ENCODE measurements around the gene CDC40.
"Not testable (repeated sequence)": the region's sequence is repeated elsewhere in the genome, so short reads cannot be mapped to it uniquely, and the experiment has no call there.

The CDC40 gene

DNA sequence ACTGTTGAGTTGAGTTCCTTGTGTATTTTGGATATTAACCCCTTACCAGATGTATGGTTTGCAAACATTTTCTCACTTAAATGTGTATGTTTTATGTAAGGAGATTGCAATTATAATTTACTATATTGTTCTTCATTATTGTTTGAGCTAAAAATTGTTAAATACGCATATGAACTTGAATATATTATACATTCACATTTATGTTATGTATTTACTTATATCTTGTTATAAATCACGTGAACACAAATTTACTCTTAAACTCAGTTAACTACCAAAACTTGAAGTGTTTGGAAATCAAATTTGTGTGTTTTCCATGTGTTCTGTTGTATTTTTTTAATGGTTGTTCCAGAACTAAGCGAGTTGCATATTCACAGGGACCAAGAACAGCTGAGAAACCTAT, 18.3 kb downstream of the CDC40 start:
- in situ Hi-C loops (cut with MboI; ENCODE audit: low sequenced_read_pairs) = no loop called here

DNA sequence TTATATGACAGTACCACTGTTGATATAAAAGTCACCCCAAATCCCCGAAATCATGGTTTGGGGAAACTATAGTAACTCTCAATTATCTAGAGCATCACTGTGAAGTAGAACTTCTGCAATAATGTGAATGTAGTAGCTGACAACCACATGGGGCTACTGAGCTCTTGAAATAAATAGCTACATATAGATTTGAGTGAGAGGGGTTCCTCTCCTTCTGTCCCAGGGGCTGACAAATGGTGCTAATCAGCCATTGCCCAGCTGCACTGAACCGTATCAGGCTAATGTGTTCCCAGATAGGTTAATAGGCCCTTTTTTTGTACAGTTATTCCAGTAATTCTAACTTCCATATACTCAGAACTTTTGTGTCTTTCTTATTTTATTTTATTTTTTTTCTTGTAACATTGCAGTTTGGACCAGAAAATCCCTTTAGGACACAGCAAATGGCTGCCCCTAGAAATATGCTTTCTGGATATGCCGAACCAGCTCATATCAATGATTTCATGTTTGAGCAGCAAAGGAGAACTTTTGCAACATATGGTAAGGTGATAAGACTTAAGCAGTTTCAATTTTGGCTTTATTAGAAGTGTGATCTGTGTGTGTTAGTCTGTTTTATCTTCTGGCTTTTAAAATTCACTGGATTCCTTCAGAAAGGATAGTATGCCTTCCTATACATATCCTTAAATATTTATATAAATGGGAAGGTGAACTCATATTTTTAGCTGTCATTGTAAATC, 21.1 kb downstream of the CDC40 start:
- in situ Hi-C loops (cut with MboI; ENCODE audit: low sequenced_read_pairs) = no loop called here

DNA sequence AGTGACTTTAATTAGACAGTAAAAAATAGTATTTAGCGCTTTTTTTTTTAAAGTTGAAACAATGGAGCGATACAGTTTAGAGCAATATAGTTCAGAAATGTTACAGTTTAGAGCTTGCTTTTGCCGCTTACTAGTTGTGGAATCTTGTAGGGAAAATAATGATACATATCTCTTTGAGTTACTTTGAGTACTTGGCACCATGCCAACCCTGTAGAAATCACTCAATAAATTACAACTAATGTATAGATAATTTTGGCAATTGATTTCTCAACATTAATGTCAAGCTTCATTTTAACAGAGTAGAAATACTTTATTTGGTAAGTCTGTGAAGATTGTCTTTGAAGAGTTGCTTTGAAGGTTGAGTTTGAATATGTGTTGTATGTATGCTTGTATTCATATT, 27.4 kb downstream of the CDC40 start:
- in situ Hi-C loops (cut with MboI; ENCODE audit: low sequenced_read_pairs) = no loop called here

DNA sequence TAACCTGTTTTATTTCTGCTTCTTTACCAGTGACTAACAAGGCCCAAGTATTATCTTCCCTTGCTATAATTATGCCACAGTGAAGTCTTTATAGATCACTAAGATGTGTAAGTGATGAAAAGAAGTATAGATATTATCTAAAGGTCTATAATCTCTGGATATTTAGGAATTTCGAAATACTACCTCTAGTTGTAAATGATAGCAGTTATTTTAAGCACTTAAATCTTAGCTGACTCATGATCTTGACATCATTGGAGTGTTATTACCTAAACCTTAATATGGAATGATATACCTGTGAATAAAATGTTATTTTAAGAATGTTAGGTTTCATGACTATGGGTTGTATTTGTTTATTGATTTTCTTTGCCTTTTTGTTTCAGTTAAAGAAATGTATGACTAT, 31.5 kb downstream of the CDC40 start:
- in situ Hi-C loops (cut with MboI; ENCODE audit: low sequenced_read_pairs) = no loop called here

DNA sequence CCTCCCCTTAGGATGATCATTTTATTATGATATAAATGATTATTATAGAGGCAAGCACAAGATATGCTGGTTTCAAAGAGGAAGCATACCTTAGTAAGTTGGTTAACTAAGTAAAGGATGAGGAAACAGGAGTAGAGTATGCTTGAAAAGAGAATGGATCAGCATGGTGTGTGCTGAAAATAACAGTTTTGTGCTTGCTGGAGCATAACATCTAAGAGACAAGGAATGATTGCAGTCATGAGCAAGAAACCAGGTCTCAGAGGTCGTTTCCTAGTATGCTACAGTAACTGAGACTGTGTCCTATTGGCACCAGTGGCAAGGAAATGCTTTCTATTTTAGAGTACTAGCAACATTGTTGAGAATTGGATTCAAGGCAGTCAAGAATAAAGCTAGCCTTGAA, 34.1 kb downstream of the CDC40 start:
- in situ Hi-C loops (cut with MboI; ENCODE audit: low sequenced_read_pairs) = no loop called here

DNA sequence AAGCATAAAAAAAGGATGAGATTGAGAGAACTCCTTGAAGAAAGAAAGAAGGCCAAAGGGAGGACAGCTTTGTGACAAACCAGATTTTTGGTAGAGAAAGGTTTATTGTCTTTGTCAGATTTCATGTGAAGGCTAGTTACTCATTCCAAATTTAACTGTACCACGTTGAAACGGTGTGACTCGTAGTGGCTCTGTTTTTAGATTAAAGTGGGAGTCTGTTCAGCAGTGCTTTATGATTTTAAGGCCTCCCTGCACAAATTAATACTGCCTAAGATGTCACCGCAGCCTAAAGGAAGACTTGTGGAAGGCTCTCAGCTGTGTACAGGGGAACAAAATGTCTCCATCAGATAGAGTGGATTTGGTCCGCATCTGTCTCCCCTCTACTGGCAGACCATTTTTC, 35.9 kb downstream of the CDC40 start:
- in situ Hi-C loops (cut with MboI; ENCODE audit: low sequenced_read_pairs) = no loop called here

DNA sequence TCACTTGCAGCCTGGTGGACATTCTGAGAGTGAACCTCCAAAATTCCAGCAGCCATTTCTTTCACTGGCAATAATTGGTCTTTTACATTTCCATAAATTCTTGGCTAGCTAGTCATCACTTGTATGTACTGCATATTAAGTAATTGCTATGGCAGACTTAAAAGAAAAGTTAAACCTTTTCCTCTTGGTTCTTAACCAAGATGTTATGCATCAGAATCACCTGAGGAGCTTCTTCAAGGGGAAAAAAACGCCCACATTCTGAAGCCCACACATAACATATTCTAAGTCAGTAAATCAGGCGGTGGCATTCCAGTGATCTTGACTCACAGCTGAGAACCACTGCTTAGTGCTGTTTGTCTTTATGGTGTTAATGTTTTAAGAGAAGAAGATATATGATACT, 37.0 kb downstream of the CDC40 start:
- in situ Hi-C loops (cut with MboI; ENCODE audit: low sequenced_read_pairs) = no loop called here

DNA sequence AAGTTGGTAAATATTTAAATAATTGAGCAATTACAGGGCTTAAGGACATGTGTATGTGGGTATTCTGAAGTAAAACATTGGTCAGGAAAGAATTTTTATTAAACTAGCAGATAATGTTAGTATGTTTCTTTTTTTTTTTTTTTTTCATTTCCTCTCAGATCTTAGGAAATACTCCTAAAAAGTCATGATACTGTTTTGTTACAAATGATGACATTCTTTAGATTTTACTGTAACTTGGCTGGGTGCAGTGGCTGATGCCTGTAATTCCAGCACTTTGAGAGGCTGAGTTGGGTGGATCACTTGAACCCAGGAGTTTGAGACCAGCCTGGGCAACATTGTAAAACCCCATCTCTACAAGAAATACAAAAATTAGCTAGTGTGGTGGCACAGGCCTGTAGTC, 41.5 kb downstream of the CDC40 start:
- in situ Hi-C loops (cut with MboI; ENCODE audit: low sequenced_read_pairs) = no loop called here

DNA sequence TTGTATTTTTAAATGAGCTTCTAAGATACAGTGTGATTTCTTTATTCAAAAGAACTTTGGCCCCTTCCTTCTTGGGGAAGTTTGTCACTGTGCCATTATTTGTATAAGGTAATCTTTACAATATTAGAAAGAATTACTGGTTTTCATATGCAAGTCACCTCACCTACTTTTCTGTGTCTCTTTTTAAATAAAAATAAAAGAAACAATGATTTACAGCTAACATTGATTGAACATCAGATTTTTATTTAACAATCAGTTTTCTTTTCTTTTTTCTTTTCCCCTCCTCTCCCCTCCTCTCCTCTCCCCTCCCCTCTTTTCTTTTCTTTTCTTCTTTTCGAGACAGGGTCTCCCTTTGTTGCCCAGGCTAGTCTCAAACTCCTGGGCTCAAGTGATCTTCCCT, 46.0 kb downstream of the CDC40 start:
- in situ Hi-C loops (cut with MboI; ENCODE audit: low sequenced_read_pairs) = no loop called here

DNA sequence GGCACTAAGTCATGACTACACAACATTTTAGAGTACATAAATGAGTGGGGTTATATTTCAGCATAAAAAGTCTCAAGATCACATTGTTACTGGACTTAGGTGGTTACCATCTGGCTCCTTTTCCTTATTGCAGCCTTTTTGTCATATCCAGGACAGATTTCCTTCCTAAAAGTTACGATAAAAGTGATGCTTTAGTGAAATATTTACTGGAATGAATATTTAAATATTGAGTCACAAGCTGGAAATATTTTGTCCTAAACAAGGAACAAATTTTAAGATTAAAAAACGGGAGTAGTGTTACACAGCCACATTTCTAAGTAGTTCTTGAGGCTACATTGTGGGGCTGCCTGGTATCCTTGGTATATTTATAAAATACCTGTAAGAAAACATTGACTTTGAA, 52.2 kb downstream of the CDC40 start:
- in situ Hi-C loops (cut with MboI; ENCODE audit: low sequenced_read_pairs) = no loop called here

DNA sequence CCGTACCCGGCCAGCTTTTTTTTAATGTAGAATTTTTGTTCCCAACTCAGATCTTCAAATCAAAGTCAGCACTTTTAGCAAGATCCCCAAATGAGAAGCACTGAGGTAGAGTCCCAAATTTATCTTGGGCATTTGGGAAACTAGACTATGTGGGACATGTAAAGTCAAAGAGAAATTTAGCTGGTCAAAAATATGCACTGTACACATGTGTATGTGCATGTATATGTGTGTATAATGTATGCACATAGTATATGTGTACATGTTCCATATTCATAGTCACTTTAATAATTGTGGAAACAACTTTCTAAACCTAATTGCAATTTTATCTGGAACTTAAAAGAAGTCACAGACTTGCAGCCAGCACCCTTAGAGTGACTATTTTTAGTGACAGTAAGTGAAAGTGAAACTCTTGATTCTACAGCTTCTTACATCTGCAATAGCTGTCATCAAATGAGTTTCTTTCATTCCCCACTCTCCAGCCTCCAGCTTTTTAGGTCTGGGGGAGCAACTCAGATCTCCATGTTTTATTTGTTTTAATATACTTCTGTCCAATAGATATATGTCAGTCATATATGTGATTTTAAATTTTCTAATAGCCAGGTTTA, 53.6 kb downstream of the CDC40 start:
- in situ Hi-C loops (cut with MboI; ENCODE audit: low sequenced_read_pairs) = no loop called here

DNA sequence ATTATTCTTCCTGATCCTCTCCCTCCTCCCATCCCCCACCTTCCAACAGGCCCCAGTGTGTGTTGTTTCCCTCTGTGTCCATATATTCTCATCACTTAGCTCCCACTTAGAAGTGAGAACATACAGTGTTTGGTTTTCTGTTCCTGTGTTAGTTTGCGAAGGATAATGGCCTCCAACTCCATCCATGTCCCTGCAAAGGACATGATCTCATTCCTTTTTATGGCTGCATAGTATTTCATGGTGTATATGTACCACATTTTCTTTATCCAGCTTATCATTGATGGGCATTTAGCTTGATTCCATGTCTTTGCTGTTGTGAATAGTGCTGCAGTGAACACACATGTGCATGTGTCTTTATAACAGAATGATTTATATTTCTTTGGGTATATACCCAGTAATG, 55.8 kb downstream of the CDC40 start:
- in situ Hi-C loops (cut with MboI; ENCODE audit: low sequenced_read_pairs) = not testable (repeated sequence)

DNA sequence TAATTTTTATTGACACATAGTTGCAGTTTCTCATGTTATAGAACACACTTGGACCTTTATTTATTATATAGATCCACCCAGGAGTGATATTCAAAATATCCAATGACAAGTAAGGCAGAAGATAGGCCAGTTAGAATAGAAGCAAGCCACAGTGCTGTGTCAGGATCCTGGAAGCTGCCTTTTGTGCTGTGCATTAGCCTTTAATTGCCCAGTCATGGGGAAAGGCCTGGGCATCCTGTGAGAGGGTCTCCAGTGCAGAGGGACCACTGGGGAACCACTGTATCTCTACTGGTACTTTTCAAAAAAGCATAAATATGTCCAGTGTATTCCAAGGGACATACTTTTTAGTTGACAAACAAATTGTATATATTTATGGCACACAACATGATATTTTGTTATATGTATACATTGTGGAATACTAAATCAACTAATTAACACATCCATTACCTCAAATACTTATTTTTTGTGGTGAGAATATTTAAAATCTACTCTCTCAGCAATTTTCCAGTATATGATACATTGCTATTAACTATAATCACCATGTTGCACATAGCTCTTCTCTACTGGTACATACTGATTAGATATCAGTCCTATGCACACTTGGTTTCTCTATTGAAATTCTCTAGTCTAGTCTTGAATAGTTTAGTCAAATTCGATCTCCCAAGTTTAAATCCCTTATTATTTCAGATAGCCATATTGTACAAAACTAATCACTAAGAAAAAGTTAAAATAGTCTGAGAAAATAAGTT, 59.5 kb downstream of the CDC40 start:
- in situ Hi-C loops (cut with MboI; ENCODE audit: low sequenced_read_pairs) = no loop called here

DNA sequence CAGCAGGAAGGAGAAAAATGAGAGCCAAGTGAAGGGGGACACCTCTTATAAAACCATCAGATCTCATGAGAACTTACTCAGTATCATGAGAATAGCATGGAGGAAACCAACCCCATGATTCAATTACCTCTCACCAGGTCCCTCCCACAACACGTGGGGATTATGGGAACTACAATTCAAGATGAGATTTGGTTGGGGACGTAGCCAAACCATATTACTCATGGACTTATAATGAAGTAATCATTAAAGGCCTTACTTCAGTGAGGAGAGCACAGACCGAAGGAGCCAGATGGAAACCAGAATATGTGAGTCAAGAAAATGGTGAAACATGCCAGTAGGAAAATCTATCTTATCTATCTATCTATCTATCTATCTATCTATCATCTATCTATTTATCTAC, 64.4 kb downstream of the CDC40 start:
- in situ Hi-C loops (cut with MboI; ENCODE audit: low sequenced_read_pairs) = not testable (repeated sequence)

DNA sequence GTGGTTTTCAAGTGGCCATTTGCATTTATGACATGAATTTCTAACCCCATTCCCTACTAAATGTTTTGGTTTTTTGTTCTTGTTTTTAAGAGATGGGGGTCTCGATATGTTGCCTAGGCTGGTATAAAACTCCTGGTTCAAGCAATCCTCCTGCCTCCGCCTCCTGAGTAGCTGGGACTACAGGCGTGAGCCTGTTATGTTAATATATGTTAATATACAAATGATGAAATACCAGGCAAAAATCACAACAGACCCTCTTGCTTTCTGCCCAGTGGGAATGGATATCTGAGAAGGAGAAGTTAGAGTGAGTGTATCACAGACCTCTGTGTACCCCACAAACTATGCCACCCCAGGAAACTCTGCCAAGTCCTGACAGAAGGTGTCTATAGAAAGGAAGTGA, 66.2 kb downstream of the CDC40 start:
- in situ Hi-C loops (cut with MboI; ENCODE audit: low sequenced_read_pairs) = no loop called here

DNA sequence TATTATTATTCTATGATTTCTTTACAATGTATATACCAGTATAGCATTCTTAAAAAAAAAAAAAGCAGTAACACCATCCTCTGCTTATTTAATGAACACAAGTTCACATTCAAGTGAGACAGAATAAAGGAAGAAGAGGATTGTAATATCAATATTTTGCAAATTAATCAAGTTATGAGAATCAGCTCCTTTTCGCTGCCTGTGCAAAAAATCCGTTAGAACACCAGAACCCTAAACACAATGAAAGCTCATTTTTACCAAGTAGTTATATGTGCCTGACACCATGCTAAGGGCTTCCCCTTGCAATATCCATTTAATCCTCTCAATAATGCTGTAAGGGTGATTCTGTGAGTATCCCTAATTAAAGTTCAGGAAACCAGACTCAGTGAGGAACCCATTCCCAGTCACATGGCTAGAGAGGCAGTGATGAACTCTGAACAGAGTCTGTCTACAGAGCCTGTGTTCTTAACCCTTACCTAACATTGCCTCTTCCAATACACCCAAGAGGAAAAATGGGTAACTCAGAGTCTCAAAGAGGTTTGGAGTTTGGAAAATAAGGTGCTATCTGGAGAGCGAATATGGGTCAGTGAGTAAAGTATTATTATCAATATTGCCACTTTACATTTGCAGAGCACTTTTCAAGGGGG, 66.8 kb downstream of the CDC40 start:
- in situ Hi-C loops (cut with MboI; ENCODE audit: low sequenced_read_pairs) = no loop called here

DNA sequence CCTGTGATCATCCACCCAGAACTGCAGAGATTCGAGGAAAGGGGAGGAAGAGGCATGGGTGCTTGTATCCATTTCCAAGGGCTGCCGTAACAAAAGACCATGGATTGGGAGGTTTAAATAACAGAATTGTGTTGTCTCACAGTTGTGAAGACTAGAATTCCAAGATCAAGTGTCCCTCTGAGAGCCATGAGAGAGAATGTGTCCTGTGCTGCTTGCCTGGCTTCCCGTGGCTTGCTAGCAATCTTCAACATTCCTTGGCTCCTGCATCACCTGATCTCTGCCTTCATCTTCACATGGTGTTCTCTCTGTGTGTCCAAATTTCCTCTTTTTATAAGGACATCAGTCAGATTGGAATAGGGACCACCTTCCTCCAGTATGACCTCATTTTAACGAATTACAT, 69.8 kb downstream of the CDC40 start:
- in situ Hi-C loops (cut with MboI; ENCODE audit: low sequenced_read_pairs) = no loop called here

DNA sequence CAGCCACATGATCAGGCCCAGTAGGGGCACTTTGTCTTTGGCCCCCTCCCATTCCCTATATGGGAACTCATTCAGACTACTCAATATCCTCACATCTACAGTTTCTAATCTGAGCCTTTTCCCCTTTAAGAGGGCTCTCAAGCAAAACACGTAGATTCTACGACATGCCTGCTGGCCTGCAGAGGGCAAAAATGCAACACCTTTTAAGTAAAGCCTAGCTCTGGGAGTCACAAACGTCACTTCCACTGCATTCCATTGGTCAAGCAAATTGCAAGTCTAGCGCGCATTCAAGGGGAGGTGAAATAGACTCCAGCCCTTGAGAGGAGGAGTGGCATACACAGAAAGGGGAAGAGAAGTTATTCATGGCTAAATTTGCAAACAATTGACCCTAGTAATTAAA, 70.6 kb downstream of the CDC40 start:
- in situ Hi-C loops (cut with MboI; ENCODE audit: low sequenced_read_pairs) = no loop called here

DNA sequence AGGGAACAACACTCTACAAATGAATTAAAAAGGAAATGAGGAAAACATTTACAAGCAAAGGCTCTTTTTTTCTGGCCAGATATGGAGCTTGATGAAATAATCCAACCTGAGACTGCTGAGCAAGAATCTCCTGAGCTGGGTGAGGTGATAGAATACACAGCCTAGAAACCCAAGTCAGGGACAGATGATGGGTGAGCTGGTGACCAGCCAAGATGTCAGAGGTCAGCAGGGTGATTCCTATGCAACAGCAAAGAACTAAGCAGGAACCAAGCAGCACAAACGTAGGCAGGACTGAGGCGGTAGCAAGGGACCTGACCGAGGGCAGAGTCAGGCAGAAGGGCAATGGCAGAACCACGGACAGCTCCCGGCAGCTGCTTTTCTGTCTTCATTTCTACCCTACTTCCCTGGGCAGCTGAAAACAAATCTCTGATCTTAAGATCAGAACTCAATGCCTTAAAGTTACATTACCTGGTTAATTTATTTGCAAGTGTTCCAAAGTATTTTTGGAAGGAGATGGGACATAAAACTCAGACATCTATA, 75.1 kb downstream of the CDC40 start:
- in situ Hi-C loops (cut with MboI; ENCODE audit: low sequenced_read_pairs) = no loop called here

DNA sequence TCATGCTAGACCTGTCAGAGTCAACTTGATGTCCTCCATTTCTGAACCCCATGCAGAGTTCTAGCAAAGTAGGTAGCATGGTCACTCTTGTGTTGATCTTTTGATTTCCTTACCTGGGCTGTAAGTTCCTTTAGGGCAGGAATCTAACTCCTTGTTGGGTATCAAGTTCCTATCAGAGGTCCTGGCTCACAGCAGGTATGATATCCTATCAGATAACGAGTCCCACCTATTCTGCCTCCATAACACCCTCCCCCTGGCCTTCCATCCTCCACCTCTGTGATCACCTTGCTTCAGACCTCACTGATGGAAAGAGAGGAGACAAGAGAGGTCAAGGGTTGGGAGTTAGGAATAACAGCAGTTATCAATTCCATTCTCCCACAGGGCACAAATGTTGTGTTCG, 76.1 kb downstream of the CDC40 start:
- in situ Hi-C loops (cut with MboI; ENCODE audit: low sequenced_read_pairs) = no loop called here

DNA sequence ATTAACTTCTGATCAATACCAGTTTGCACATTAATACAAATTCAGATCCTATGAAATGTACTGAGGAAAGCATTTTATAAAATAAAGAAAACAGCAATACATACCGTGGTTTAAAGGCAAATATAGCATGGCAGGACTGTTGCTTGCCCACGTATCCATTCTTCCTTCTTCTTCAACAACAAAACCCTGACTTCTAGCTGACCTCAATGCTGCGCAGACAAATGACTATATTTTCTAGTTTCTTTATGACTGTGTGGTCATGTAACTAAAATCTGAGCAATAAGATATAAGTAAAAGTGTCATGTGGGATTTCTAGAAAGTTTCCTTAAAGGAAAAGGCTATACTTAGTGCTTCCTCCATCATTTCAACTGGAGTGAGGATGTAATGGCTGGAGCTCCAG, 85.0 kb downstream of the CDC40 start:
- in situ Hi-C loops (cut with MboI; ENCODE audit: low sequenced_read_pairs) = no loop called here

DNA sequence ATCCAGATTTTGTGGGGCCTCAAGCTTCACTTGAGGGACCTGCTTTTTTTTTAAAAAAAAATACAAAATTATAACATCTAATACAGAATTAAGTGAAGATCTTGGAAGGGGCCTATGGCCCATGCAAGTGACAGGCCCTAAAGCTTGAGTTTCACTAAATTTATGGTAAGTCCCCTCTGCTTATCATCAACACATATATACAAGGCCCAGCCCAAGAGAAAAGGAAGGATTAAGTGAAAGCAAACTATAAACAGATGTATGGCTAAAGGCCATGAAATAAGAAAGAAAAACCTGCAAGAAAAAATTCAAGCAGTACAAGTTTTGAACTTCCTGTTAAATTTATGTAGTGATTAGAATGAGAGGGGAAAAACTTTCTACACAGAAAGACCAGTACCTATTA, 86.8 kb downstream of the CDC40 start:
- in situ Hi-C loops (cut with MboI; ENCODE audit: low sequenced_read_pairs) = no loop called here
